ENCODE results near the gene EIF2D.

The EIF2D gene

DNA sequence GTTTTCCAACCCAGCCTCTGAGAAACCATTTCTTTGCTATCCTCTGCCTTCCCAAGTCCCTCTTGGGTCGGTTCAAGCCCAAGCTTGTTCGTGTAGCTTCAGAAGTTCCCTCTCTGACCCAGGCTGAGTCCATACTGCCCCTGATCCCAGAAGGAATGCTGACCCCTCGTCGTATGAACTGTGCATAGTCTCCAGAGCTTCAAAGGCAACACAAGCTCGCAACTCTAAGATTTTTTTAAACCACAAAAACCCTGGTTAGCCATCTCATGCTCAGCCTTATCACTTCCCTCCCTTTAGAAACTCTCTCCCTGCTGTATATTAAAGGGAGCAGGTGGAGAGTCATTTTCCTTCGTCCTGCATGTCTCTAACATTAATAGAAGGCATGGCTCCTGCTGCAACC is 23.8 kb downstream of the EIF2D start:
- DNase-seq (ENCODE audit: low read depth) = peak; percentile 39
- no peak for TF ChIP-seq CTCF (conservative IDR thresholded peaks at IDR 0.05; ENCODE audit: low read depth, low read length)
- no peak overlapping the region for H3K4me3 ChIP-seq (ENCODE audit: low read depth, low read length)

GRCh38 chr1:206587904-206588303 is 24.4 kb downstream of the EIF2D start:
- no peak for TF ChIP-seq CTCF (conservative IDR thresholded peaks at IDR 0.05; ENCODE audit: low read depth, low read length)
- DNase-seq (ENCODE audit: low read depth) = no peak
- no peak overlapping the region for H3K4me3 ChIP-seq (ENCODE audit: low read depth, low read length)

DNA sequence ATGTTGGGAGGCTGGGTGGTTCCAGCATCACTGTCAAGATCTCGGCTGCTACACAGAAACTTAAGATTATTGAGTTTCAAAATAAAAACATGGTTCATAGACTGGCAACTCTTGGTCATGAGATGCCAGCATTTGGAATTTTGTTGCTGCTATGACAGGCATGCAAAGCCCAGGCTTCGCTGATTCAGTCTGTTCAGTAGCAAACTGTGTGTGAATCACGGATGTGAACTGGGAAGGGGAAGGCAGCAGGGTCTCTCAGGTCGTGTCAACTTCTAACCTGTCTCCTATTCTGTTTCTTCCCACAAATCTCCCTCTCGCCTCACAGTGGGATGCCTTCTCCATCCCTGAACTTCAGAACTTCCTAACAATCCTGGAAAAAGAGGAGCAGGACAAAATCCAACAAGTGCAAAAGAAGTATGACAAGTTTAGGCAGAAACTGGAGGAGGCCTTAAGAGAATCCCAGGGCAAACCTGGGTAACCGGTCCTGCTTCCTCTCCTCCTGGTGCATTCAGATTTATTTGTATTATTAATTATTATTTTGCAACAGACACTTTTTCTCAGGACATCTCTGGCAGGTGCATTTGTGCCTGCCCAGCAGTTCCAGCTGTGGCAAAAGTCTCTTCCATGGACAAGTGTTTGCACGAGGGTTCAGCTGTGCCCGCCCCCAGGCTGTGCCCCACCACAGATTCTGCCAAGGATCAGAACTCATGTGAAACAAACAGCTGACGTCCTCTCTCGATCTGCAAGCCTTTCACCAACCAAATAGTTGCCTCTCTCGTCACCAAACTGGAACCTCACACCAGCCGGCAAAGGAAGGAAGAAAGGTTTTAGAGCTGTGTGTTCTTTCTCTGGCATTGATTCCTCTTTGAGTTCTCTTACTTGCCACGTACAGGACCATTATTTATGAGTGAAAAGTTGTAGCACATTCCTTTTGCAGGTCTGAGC is 25.5 kb downstream of the EIF2D start:
- no peak for DNase-seq (ENCODE audit: low read depth)
- no peak for TF ChIP-seq CTCF (conservative IDR thresholded peaks at IDR 0.05; ENCODE audit: low read depth, low read length)
- no peak overlapping the region for H3K4me3 ChIP-seq (ENCODE audit: low read depth, low read length)

DNA sequence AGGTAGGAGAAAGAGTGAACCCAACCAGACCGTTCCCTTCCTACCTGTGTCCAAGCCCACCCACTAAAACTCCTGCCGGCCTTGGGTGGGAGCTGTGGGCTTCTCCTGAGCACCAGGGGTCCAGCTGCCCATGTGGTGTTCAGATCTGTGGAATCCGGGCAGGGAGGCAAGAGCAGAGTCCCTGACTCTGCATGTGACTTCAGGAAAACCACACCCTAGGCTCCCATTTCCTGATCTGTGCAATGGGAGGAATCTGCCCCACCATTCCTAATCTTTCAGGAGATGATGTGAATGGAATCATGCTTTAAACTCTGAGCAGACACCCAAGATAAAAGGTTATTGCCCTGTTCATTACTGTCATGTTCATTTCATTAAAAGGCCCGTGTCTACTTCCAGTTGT is 27.6 kb downstream of the EIF2D start:
- no peak overlapping the region for H3K4me3 ChIP-seq (ENCODE audit: low read depth, low read length)
- no peak for DNase-seq (ENCODE audit: low read depth)
- no peak for TF ChIP-seq CTCF (conservative IDR thresholded peaks at IDR 0.05; ENCODE audit: low read depth, low read length)

GRCh38 chr1:206583707-206584648 is 28.3 kb downstream of the EIF2D start:
- peak; percentile 96 for TF ChIP-seq CTCF (conservative IDR thresholded peaks at IDR 0.05; ENCODE audit: low read depth, low read length)
- H3K4me3 ChIP-seq (ENCODE audit: low read depth, low read length) = no peak overlapping the region
- DNase-seq (ENCODE audit: low read depth) = peak; percentile 84

DNA sequence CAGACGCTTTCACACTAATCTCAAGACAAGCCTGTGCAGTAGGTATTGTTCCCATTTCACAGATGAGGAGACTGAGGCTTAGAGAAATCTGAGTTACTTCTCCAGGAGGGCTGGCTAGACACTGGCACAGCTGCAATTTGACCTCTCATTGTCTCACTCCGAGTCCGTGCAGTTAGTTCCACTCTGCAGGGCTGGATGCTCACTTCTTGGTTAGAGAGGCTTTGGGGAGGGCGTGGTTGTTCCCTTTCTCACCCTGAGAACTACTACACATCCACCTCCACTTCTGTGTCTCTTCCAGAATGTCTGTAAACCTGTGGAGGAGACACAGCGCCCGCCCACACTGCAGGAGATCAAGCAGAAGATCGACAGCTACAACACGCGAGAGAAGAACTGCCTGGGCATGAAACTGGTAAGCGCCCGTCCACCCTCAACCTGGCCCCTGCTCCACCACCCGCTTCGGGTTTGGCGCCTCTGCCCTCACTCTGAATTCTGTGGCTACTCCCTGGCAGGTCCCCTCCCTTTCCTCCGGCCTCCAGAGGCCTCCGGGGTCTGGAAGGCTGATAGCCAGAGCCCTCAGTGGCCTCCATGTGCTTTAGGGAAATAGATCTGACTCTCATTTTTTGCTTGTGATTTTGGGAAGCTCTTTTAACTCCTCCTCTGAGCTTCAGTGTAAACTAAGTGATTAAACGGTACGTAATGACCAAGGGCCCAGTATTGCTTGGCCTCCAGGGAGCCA is 29.1 kb downstream of the EIF2D start:
- H3K4me3 ChIP-seq (ENCODE audit: low read depth, low read length) = no peak overlapping the region
- no peak for DNase-seq (ENCODE audit: low read depth)
- no peak for TF ChIP-seq CTCF (conservative IDR thresholded peaks at IDR 0.05; ENCODE audit: low read depth, low read length)
